GM23338 (cell line): ENCODE results near the gene CCDC69. TPM values are rescaled to one million over a fixed set of nuclear protein-coding genes. Genes with fewer than 3 reads are reported as not detected.

Experiments used
- EZH2 ChIP-seq: fragments of 200-600 bp; sonication (generic); IDR thresholded peaks from one replicate; pipeline ENCODE4 v1.8.0; 2017; ENCODE audit warnings: antibody characterized with exemption, mild to moderate bottlenecking, low read depth; ENCODE audit not compliant: unreplicated experiment
- EZH2phosphoT487 ChIP-seq: fragments of 200-600 bp; sonication (generic); IDR thresholded peaks from one replicate; pipeline ENCODE4 v1.8.1; 2018; ENCODE audit warnings: antibody characterized with exemption; ENCODE audit not compliant: unreplicated experiment
- JUNB ChIP-seq: IDR thresholded peaks from one replicate; pipeline ENCODE4 v1.6.1; 2016; ENCODE audit warnings: antibody characterized with exemption; ENCODE audit not compliant: unreplicated experiment
- NANOG ChIP-seq: IDR thresholded peaks from 2 replicates; pipeline ENCODE4 v1.6.1; 2016; ENCODE audit warnings: antibody characterized with exemption, borderline replicate concordance
- POLR2AphosphoS5 ChIP-seq: IDR thresholded peaks from 2 replicates; pipeline ENCODE4 v1.6.1; 2016; ENCODE audit warnings: antibody characterized with exemption, low read depth
- ZNF114 ChIP-seq: fragments of 250-450 bp; sonication (Bioruptor Pico); IDR thresholded peaks from 2 replicates; pipeline ENCODE4 v1.5.0; 2020; ENCODE audit warnings: mild to moderate bottlenecking, moderate library complexity
- polyA plus RNA-seq: library from polyadenylated mRNA; unstranded; fragments of >200 nt; fragmentation: Nextera tagmentation; extraction: Ambion mirVana; gene quantifications from 2 replicates; pipeline ENCODE4 v1.2.1, GENCODE V29; 2016
- total RNA-seq: library from RNA; depleted of rRNA; stranded (reverse); fragments of >200 nt; shearing (Covaris generic); gene quantifications from 2 replicates; pipeline ENCODE4 v1.2.3, GENCODE V29; 2014
- TF ChIP-seq, protein P1 (sequence below): fragments of 250-450 bp; sonication (Bioruptor Pico); IDR thresholded peaks from 2 replicates; pipeline ENCODE4 v1.5.0; 2020; ENCODE audit warnings: mild to moderate bottlenecking, moderate library complexity
- TF ChIP-seq, protein P2 (sequence below): IDR thresholded peaks from one replicate; pipeline ENCODE4 v1.6.1; 2018; ENCODE audit warnings: antibody characterized with exemption; ENCODE audit not compliant: unreplicated experiment
- TF ChIP-seq, protein P3 (sequence below): IDR thresholded peaks from 2 replicates; pipeline ENCODE4 v1.6.1; 2016; ENCODE audit warnings: antibody characterized with exemption

Gene CCDC69
- total and polyA plus RNA-seq, 2 experiments from 2014 or later: 2.7 to 5.3 TPM

DNA sequence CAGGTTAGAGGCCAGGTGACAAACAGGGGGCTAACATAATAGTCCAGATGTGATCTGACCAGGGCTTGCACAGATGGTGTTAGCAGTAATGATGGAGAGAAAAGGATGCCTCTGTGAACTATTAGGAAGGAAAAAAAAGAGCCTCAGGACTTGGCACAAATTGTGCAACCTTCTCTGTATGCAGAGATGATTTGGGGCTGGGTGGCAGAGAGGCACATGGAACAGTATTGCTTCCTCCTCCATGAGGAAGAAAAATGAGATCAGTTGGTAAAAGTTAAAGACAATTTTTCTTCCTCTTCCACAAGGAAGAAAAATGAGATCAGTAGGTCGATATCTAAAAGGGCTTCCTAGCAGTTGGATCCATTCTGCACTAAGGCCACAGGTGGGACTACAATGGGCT lies 52.4 kb downstream of the CCDC69 start (continued):
- TF ChIP-seq, protein P1, sequence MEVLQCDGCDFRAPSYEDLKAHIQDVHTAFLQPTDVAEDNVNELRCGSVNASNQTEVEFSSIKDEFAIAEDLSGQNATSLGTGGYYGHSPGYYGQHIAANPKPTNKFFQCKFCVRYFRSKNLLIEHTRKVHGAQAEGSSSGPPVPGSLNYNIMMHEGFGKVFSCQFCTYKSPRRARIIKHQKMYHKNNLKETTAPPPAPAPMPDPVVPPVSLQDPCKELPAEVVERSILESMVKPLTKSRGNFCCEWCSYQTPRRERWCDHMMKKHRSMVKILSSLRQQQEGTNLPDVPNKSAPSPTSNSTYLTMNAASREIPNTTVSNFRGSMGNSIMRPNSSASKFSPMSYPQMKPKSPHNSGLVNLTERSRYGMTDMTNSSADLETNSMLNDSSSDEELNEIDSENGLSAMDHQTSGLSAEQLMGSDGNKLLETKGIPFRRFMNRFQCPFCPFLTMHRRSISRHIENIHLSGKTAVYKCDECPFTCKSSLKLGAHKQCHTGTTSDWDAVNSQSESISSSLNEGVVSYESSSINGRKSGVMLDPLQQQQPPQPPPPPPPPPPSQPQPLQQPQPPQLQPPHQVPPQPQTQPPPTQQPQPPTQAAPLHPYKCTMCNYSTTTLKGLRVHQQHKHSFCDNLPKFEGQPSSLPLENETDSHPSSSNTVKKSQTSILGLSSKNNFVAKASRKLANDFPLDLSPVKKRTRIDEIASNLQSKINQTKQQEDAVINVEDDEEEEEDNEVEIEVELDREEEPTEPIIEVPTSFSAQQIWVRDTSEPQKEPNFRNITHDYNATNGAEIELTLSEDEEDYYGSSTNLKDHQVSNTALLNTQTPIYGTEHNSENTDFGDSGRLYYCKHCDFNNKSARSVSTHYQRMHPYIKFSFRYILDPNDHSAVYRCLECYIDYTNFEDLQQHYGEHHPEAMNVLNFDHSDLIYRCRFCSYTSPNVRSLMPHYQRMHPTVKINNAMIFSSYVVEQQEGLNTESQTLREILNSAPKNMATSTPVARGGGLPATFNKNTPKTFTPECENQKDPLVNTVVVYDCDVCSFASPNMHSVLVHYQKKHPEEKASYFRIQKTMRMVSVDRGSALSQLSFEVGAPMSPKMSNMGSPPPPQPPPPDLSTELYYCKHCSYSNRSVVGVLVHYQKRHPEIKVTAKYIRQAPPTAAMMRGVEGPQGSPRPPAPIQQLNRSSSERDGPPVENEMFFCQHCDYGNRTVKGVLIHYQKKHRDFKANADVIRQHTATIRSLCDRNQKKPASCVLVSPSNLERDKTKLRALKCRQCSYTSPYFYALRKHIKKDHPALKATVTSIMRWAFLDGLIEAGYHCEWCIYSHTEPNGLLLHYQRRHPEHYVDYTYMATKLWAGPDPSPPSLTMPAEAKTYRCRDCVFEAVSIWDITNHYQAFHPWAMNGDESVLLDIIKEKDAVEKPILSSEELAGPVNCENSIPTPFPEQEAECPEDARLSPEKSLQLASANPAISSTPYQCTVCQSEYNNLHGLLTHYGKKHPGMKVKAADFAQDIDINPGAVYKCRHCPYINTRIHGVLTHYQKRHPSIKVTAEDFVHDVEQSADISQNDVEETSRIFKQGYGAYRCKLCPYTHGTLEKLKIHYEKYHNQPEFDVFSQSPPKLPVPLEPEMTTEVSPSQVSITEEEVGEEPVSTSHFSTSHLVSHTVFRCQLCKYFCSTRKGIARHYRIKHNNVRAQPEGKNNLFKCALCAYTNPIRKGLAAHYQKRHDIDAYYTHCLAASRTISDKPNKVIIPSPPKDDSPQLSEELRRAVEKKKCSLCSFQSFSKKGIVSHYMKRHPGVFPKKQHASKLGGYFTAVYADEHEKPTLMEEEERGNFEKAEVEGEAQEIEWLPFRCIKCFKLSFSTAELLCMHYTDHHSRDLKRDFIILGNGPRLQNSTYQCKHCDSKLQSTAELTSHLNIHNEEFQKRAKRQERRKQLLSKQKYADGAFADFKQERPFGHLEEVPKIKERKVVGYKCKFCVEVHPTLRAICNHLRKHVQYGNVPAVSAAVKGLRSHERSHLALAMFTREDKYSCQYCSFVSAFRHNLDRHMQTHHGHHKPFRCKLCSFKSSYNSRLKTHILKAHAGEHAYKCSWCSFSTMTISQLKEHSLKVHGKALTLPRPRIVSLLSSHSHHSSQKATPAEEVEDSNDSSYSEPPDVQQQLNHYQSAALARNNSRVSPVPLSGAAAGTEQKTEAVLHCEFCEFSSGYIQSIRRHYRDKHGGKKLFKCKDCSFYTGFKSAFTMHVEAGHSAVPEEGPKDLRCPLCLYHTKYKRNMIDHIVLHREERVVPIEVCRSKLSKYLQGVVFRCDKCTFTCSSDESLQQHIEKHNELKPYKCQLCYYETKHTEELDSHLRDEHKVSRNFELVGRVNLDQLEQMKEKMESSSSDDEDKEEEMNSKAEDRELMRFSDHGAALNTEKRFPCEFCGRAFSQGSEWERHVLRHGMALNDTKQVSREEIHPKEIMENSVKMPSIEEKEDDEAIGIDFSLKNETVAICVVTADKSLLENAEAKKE (CRISPR knock-in tag): no peak
- no peak for TF ChIP-seq EZH2phosphoT487
- TF ChIP-seq, protein P2, sequence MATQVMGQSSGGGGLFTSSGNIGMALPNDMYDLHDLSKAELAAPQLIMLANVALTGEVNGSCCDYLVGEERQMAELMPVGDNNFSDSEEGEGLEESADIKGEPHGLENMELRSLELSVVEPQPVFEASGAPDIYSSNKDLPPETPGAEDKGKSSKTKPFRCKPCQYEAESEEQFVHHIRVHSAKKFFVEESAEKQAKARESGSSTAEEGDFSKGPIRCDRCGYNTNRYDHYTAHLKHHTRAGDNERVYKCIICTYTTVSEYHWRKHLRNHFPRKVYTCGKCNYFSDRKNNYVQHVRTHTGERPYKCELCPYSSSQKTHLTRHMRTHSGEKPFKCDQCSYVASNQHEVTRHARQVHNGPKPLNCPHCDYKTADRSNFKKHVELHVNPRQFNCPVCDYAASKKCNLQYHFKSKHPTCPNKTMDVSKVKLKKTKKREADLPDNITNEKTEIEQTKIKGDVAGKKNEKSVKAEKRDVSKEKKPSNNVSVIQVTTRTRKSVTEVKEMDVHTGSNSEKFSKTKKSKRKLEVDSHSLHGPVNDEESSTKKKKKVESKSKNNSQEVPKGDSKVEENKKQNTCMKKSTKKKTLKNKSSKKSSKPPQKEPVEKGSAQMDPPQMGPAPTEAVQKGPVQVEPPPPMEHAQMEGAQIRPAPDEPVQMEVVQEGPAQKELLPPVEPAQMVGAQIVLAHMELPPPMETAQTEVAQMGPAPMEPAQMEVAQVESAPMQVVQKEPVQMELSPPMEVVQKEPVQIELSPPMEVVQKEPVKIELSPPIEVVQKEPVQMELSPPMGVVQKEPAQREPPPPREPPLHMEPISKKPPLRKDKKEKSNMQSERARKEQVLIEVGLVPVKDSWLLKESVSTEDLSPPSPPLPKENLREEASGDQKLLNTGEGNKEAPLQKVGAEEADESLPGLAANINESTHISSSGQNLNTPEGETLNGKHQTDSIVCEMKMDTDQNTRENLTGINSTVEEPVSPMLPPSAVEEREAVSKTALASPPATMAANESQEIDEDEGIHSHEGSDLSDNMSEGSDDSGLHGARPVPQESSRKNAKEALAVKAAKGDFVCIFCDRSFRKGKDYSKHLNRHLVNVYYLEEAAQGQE: no peak
- TF ChIP-seq ZNF114 (CRISPR knock-in tag): no peak
- TF ChIP-seq, protein P3, sequence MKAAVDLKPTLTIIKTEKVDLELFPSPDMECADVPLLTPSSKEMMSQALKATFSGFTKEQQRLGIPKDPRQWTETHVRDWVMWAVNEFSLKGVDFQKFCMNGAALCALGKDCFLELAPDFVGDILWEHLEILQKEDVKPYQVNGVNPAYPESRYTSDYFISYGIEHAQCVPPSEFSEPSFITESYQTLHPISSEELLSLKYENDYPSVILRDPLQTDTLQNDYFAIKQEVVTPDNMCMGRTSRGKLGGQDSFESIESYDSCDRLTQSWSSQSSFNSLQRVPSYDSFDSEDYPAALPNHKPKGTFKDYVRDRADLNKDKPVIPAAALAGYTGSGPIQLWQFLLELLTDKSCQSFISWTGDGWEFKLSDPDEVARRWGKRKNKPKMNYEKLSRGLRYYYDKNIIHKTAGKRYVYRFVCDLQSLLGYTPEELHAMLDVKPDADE: no peak
- TF ChIP-seq NANOG: no peak
- no peak for TF ChIP-seq POLR2AphosphoS5
- TF ChIP-seq JUNB: no peak
- no peak for TF ChIP-seq EZH2
